ENCODE measurements around the gene PIGM.
"Not testable (repeated sequence)": the region's sequence is repeated elsewhere in the genome, so short reads cannot be mapped to it uniquely, and the experiment has no call there.

The PIGM gene

GRCh38 chr1:160058087-160058486 is 26.3 kb upstream of the PIGM start:
- no peak for DNase-seq

DNA sequence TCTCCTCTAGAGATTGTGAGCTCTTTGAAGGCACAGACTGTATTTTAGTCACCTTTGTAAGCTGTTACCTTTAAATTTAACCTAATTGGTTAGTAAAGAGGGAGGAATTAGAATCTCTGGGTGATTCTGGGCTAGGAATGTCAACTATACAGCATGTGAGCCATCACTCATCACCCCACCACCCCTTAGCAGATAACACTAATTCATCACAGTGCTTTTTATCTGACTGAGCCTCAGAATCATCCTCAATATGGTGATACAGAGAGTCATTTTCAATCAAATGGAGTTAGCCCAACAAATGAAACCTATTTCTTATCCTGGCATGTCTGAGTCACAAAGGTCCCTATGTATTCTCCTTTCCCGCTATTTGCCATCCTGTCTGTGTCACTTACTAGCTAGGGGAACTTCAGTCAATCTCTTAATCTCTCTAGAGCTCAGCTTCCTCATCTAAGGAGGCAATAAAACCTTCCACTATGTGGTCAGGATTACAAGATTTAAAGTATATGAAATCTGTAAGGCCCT is 24.9 kb upstream of the PIGM start:
- no peak for DNase-seq

DNA sequence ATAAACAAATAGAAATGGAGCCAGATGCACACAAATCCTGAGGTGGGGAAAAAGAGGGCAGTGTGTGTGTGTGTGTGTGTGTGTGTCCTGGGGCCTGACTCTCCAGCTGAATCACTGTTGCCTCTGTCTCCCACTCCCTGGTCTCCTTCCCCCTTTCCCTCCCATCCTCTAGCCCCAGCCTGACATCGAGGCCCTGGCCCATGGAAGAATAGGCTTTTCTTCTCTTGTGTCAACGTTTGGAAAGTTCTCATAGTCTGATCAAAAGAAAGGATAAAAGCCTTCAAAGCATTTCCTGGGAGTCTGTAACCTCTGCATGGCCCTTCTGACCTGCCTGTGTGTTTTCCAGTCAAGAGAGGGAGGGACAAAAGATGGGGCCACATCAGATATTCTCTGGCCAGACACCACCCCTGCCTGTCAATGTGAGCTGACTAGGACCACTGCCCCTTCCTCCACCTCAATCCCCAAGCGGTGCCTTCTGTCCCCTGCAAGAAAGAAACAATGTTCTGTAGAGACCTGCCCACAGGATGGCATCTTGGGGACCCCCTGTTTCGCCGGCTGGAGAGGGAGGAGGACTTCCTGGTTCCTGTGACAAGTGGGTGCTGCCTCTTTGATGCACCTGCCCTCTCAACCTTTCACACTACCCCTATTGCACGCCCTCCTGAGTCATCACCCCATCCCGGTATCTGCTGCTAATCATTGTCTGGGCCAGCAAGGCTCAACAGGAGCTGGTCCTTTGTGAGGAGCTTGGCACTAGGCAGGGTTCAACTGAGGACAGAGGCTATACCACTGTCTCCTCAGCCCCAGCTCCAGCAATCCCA is 22.0 kb upstream of the PIGM start:
- no peak for DNase-seq

GRCh38 chr1:160052936-160053335 is 21.1 kb upstream of the PIGM start:
- DNase-seq, result no peak

- no peak for DNase-seq
Observed at GRCh38 chr1:160050619-160051018, 18.8 kb upstream of the PIGM start.

- DNase-seq, result not testable (repeated sequence)
Observed at GRCh38 chr1:160050182-160050581, 18.4 kb upstream of the PIGM start.

DNA sequence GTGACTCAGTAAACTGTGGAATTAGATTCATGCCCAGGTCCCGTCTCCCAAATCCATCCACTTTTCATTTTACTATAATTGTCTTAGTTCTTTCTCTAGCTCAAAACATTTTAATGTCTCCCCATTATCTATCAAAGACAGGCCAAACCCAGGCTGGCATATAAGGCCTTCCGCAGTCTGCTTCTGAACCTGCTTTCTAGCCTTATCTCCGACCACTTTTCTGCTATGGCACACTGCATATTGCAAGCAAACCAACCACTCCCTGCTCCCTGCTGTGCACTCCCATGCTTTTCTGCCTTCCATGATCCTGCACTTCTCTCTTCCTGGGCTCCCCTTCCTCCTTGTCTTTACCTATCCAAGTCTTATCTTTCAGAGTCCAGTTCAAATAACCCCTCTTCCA is 17.3 kb upstream of the PIGM start:
- no peak for DNase-seq

- no peak for DNase-seq
Observed at GRCh38 chr1:160048335-160048734, 16.5 kb upstream of the PIGM start.

DNA sequence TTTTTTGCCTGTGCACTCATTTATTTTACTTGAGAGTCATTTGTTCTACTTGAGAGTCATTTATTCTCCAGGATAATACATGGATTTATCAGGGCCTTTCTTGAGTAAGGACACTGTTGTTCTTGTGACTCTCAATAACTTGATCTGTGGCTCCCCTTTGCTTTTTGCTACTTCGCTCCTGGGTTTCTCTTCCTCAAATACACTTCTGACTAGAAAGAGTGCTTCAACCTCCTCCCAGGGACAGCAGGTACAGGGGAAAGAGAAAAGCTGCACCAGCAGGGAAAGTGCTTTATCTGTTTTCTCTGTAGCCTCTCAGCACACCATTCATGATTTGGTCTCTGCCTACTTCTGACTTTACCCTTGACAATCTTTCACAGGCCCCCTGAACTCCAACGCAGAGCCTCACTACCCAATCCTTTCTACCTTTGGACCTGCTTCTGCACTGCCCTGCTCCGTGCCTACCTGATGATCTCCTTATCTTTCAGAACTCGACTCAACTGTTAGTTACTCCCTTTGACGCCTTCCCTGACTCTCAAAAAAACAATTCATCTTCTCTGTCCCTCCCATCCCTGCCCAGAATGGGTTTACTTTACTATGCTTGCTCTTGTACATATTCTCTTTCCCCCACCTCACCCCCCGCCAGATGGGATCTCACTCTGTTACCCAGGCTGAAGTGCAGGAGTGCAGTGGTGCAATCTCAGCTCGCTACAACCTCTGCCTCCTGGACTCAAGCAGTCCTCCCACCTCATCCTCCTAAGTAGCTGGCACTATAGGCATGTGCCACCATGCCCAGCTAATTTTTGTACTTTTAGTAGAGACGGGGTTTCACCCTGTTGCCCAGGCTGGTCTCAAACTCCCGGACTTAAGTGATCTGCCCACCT is 15.6 kb upstream of the PIGM start:
- DNase-seq, result no peak

GRCh38 chr1:160046494-160047110 is 14.8 kb upstream of the PIGM start:
- DNase-seq, result peak in 2 of 5 experiments; percentile 14 to 53

DNA sequence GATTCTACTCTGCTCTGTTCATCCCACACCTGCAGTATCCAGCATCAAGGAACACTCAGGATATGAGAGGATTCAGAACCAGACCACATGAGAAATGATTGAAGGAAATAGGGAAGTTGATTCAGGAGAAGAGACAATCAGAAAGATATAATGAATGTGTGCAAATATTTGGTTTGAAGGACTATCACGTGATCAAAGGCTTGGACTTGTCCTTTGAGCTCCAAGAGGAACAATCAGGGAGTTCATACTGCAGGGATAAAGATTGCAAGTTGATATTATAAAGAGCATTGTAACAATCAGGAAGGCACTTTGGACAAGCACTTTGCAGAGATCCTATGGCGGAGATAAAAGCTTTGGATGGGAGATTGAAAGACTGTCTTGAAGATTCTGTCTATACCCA is 13.9 kb upstream of the PIGM start:
- DNase-seq, result no peak

GRCh38 chr1:160043543-160043942 is 11.8 kb upstream of the PIGM start:
- no peak for DNase-seq

DNA sequence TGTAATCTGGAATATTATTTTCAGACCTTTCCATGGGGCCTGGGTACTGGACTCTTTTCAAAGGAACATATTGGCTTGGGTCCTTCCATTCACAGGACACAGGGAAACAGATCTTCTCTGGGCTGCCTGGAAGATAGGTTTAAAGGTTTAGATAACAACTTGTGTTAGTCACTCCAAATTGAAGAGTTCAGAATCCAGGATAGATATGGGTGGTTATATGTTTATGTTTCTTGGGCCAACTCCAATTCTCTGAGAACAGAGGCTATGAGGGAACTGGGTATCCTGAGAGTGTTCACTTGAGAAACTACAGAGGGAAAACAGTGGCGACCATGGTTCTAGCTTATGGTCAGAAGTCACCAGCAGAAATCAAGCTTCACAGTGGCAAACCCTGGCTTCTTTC is 8.7 kb upstream of the PIGM start:
- no peak for DNase-seq

DNA sequence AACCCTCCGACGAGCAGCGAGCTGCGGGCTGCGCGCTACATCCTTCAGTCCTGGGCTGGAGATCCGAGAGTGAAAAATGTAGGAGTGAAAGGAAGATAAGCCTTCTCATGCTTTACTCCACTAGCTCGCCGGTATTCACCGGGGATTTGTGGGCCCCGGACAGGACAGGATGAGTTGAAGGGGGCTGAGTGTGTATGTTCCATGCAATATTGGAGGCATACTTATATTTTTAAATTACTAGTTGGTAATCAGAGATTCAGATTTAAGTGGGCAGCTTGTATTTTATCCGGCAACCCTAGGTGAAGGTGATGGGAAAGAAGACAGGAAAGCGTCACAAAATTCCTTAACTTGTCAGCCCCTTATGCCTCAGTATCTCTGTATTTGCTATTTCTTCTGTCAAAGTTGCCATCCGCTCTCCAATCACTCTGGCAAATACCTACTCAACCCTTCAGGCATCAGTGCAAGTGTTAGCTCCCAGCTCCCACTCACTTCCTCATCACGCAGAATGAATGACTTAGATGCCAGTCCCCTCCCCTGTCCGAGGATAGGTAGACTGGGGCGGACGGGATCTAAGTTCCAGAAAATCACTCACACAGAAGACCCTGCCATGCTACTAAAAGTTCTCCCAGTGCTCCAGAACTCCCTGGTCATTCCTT is 503 bp upstream of the PIGM start:
- no peak for DNase-seq

DNA sequence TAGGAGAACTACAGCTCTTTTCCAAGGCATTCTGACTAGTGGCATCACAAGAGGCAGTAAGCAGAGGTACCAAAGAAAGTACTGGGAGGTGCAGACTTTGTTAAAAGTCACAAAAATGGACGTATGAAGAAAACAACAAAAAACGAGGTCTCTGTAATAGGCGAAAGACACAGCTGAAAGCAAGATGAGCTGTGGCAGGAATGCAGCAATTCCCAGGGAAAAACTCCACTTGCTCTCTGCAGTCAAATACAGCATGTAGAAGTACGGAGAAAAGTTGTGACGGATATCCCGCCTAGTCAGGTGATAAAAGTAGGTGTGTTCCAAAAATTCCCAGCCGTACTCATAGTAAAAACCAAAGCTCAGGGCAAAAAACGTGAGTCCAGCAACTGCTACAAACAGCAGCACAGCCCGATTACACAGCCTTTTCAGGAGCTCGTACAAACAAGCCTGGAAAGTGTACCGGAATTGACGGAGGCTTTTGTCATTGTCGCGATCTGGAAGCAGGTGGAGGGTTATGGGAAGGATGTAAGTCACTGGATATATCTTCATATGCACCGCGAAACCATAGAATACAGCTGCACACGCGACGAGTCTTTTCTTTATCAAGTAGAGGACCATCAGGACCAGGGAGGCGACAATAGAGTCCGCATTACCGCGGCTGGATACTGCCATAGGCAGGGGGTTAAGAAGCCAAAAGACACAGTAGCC is 979 bp downstream of the PIGM start:
- DNase-seq, result peak in 1 of 5 experiments; percentile 23

DNA sequence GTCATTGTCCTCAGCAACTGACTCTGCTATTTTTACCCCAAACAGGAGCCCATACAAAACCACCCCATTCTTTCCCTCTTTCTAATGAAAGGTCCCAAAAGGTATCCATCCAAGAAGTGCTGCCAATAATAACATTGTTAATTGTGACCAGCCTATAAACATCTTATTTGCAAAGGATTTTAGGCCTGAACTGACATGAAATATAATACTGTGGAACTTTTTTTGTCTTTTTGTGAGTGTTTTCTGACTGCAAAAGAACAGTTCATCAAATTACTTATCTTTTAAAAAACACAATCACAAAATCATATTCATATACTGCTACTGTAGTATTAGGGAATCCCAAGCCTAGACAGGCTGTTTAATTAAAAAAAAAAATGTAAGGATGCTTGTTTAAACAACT is 3.4 kb downstream of the PIGM start:
- DNase-seq, result no peak

- DNase-seq, result no peak
Observed at GRCh38 chr1:160025314-160025713, 6.5 kb downstream of the PIGM start.

- DNase-seq, result no peak
Observed at GRCh38 chr1:160024195-160024905, 7.4 kb downstream of the PIGM start.

DNA sequence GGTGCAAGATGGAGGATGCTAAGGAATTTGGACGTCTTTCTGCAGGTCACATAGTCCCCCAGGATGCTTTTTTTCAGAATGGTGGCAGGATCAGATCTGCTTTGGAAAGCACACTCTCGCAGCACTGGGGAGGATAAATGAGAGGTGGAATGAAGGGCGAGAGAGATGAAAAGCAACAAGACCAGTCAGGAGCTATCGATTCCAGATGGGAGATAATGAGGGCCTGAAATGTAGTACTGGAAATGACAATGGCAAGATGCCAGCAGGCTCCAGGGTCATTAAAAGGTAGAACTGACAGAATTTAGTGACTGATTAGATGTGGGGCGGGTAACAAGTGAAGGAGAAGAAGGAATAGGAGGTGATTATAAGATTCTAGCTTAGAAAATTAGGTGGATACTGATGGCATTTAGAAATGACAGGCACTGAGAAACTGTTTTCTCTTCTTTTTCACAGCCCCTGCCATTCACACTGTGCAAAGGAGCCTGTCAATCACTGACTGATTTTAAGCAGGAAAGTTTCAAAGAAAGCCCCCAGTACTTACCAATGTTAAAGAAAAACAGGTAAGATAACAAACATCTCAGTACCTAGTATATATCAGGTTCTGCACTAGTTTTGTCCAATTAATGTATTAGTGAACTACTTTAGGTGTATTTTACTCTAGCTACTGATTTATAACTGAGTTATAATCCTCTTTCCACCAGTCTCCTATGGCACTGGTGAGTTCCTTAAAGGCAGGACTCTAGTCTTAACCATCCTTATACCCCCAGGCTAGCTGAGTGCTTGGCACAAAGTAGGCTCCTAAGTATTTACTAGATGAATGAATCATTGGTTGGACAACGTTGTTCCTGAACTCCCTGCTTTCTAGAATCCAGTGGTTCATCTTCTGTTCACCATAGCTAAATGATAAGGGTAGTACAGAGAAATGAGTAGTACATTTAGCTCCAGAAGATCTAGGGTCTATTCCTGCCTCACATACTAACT is 9.2 kb downstream of the PIGM start:
- no peak for DNase-seq

Data from T-helper 2 cell (primary cell).